HG02870 (cell line): ENCODE results near the gene VEPH1.

Source experiments
- ATAC-seq: cut with Tn5 transposase; IDR thresholded peaks from one replicate; pipeline ENCODE4 v1.9.1; 2021; ENCODE audit warnings: mild to moderate bottlenecking, moderate library complexity; ENCODE audit not compliant: unreplicated experiment

Gene VEPH1

DNA sequence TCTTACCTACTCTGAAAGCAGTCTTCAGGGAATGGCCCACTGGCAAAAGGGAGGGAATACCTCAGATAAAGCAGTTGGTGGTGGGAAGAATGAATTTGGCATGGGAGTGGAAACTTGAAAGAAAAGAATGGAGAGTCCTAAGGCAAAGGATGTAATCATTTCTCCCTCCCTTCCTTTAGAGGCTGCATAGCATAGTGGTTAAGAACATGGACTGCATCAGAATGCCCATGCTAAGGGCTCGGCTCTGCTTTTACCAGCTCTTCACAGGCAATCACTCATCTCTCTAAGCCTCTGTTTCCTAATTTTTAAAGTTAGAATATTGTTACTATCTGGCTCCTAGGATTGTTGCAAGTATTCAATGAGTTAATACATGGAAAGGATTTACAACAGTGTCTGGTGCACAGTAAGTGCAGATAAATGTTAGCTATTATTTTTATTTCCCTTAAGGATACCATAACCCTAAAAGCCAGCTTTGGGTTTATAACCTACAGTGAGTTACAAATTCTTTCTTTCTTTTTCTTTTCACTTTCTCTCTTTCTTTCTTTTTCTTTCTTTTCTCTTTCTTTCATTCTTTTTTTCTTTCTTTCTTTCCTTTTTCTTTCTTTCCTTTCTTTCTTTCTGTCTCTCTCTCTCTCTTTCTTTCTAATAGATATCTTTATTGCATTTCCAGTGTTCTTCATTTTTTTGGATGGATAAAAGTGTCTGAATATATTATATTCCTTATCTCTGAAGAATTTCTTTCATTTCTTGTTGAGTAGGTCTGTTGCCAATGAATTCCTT is 23.6 kb downstream of the VEPH1 start:
- ATAC-seq, result no peak

DNA sequence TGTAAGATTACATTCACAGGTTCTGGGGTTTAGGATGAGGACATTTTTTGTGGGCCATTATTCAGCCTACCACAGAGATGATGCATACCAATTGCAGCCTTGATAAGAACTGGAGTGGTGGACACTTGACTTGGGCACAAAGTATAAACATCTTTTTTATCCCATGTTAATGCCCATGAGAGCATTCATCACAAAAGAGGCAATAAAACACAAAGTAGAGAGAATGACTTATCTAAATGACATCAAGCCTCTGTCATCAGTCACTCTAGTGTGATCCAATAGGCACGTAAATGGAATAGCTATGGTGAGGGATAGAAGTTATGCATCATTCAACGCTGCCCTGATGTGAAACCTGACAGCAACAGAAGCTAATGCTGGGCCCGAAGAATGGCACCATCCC is 25.8 kb downstream of the VEPH1 start:
- no peak for ATAC-seq

DNA sequence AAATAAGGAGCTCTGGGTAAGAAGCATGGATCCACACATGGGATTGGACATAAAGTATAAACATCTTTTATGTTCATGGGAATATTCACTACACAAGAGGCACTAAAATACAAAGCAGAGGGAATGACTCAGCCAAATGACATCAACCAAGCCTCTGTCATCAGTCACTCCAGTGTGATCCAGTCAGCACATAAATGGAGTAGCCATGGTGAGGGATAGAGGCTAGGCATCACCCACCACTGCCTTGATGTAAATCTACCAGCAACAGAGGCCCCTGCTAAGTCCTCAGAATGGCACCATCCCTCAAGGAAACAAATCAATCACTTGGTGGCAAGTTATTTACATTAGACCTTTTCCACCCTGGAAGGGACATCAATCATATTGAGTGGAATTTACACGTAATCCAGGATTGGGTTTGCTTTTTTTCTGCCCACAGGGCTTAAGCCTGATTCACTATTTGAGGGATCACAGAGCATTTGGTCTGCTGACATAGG is 27.2 kb downstream of the VEPH1 start:
- ATAC-seq, result no peak

DNA sequence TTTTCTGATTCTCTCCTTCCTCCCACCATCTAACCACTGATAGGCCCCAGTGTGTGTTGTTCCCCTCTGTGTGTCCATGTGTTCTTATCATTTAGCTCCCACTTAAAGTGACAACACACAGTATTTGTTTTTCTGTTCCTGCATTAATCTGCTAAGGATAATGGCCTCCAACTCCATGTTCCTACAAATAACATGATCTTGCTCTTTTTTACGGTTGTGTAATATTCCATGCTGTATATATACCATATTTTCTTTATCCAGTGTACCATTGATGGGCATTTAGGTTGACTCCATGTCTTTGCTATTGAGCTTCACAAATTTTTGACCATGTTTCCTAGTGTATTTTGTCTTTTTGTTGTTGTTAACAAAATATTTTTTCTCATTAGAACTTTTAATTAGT is 30.6 kb downstream of the VEPH1 start:
- ATAC-seq, result no peak

GRCh38 chr3:157471064-157471463 is 32.2 kb downstream of the VEPH1 start:
- ATAC-seq, result no peak

DNA sequence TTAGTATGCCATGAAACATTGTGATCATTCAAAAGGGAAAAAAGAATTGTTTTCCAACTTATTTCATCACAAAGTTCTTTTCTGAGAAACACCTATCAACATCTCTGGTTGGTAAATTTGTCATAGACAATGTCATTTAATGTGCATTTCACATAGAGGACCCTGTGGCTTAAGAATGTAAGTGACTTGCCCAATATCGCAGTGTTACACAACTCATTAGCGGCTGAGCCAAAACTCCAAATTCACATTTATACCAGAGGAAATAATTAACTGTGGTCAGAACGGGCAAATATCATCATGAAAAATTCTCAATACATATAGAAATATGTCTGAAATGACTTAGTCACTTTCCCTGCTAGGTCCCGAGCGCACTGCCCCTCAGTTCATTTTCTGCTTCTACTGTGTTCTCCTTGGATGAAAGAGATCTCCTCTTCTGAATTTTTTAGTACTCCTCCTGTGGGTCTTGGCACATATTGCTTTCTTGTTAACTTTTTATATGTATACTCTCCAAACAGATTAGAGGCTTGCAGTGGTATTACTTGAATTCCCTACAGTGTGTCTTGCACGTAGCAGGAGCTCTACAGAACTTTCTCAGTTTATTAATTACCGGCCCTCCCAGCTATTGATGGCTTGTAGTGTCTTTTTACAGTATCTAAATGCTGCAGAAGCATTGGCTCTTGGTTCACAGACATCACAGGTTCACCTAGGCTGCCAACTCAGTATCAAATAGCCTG is 33.5 kb downstream of the VEPH1 start:
- ATAC-seq, result no peak

DNA sequence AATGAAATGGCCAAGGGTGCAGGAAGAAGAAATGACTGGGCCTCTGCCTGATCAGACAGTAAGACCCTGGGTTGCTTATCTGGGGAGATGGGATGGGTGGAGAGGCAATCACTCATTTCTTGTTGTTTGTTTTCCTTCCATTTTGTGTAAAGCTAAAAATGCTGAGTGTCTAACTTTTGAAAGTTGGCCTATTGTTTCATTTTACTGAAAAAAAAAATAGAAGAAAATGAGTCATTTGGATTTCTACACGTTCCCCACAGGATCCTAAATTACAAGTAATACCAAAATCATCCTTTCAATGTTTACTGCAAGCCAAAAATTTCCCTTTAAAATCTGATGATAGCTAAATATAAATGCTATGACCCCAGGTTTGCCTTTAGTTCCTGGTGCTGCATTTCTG is 36.0 kb downstream of the VEPH1 start:
- ATAC-seq, result no peak

DNA sequence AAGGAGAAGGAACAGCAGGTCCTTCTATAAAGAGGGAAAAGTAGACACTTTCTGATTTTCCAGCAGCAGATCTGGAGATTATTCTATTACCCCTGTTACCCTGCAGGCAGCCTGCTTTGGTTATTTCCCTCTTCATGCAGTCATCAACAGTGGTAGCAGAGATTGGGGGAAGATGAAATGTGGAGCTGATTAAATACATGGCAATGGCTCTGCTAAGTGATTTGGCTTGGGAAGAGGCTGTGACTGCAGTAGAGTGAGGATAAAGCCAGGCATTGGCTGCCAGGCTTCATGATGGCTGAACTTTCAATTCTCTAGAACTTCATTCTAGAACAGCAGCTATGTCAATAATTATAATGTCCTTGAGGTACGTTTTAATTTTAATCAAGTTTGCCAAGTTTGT is 37.5 kb downstream of the VEPH1 start:
- ATAC-seq, result no peak

DNA sequence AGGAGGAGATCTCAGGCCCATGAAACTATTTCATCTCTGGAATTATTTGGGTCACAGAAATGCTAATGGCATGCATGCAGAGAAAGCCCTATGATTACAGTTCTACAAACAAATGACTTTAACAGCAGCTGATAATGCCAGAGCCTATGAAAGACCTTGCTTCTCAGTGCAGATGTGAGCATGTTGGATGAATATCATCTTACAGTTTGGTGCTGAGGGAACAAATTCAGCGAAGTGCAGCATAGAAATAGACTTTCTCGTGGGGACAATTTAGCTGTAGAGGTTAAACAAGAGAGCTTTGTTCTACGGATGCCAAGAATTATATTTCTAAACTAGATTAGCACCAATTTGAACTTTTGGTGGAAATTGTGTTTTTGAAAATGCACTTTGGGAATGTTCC is 38.9 kb downstream of the VEPH1 start:
- ATAC-seq, result no peak

DNA sequence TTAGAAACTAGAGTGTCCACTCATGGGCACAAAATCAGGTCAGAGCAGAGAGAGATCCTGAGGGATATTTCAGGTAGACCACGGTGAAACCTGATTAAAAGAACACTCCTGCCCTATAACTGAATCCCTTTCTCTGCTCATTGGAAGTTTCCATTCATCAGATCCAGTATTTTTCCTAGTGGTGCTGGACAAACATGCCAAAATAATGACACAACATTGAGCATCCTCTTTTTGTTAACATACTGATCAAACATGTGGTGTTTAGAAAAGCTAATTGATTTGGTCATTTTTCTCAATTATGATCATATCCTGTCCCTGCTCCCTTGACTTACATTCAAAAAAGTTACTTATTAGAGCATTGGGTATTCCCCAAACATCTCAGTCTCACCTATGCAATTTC is 39.4 kb downstream of the VEPH1 start:
- ATAC-seq, result no peak

- ATAC-seq, result no peak
Observed at GRCh38 chr3:157460253-157460652, 43.0 kb downstream of the VEPH1 start.

DNA sequence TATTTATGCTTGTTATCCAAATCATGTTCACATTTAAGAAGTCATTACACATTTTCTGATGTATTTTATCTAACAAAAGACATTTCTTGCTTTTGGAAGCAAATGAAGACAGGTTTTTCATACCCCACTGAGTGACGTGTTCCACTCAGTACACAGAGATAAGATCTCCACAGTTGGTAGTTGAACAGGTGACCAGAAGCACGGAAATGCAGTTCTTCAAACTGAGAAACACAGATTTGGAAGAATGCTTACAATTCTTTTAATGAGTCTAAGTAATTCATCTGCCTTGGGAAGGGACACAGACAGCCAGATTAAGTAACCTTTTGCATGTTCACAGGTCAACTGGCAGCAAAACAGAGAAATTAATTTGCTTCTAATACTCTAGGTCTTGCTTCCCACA is 43.5 kb downstream of the VEPH1 start:
- ATAC-seq, result no peak

- no peak for ATAC-seq
Observed at GRCh38 chr3:157453824-157454223, 49.4 kb downstream of the VEPH1 start.

GRCh38 chr3:157452097-157452496 is 51.1 kb downstream of the VEPH1 start:
- peak; percentile 50 for ATAC-seq

- no peak for ATAC-seq
Observed at GRCh38 chr3:157447026-157447694, 56.1 kb downstream of the VEPH1 start.

- no peak for ATAC-seq
Observed at GRCh38 chr3:157445857-157446256, 57.4 kb downstream of the VEPH1 start.

DNA sequence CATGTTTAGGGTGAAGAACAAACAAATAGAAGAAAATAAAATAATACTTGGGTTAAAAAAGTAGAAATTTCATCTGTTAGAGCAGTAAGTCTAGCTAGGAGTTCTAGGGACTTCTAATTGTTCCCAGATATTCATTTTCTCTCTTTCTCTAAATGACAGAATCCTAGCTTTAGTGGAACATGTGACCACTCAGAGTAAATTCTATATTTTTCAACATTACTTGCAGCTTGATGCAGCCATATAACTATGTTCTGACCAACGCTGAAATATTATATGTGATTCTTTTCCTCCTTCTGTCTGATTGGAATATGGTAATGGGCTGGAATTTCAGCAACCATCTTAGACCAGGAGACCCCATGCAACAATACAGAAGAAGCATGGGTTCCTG is 58.4 kb downstream of the VEPH1 start:
- ATAC-seq, result no peak

- no peak for ATAC-seq
Observed at GRCh38 chr3:157443905-157444796, 59.1 kb downstream of the VEPH1 start.

DNA sequence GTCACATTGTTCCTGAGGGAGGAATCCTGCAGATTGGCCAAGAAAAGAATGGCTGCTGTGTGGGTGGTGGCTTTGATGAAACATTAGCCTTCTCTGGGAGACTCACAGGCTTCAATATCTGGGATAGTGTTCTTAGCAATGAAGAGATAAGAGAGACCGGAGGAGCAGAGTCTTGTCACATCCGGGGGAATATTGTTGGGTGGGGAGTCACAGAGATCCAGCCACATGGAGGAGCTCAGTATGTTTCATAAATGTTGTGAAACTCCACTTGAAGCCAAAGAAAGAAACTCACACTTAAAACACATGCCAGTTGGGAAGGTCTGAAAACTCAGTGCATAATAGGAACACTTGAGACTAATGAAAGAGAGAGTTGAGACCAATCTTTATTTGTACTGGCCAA is 60.5 kb downstream of the VEPH1 start:
- ATAC-seq, result no peak

DNA sequence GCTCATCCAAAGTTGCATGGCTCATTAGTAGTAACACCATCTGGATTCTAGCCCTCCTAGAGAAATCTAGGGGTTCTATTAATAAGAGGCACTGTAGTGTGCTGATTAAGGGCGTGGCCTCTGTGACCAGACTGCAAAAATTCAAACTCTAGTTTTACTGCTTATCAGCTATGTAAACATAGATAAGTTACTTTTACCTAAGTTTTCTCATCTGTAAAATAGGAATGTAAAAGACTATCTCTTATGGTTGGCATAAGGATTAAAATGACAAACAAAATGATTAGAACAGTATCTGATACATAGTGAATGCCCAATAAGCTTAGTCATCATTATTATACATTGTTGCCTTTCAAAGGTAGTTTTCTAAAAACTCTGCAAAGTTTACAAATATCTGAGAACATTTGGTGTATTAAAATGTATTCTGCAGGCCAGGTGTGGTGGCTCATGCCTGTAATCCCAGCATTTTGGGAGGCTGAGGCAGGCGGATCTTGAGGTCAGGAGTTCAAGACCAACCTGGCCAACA is 62.1 kb downstream of the VEPH1 start:
- ATAC-seq, result no peak
